T-helper 9 cell (primary cell): ENCODE data around the gene RTP3.

Source experiments
- DNase-seq: peaks from one replicate; pipeline ENCODE4 v3.0.0-alpha.2; 2020

RTP3 gene

GRCh38 chr3:46469680-46470357, 28.0 kb upstream of the RTP3 start:
- no peak for DNase-seq

GRCh38 chr3:46470831-46471230, 26.9 kb upstream of the RTP3 start:
- no peak for DNase-seq

GRCh38 chr3:46471371-46471914, 26.3 kb upstream of the RTP3 start:
- no peak for DNase-seq

GRCh38 chr3:46472736-46473135, 25.0 kb upstream of the RTP3 start:
- DNase-seq: no peak

GRCh38 chr3:46477145-46477544, 20.6 kb upstream of the RTP3 start:
- DNase-seq: no peak

- no peak for DNase-seq
Measured at GRCh38 chr3:46477756-46478155, 20.0 kb upstream of the RTP3 start.

GRCh38 chr3:46478341-46478740, 19.4 kb upstream of the RTP3 start:
- DNase-seq: no peak

- DNase-seq: no peak
Measured at GRCh38 chr3:46479021-46479420, 18.8 kb upstream of the RTP3 start.

GRCh38 chr3:46479696-46480095, 18.1 kb upstream of the RTP3 start:
- DNase-seq: no peak

GRCh38 chr3:46480491-46481195, 17.1 kb upstream of the RTP3 start:
- DNase-seq: no peak

- DNase-seq: no peak
Measured at GRCh38 chr3:46481636-46482035, 16.1 kb upstream of the RTP3 start.

GRCh38 chr3:46482632-46483350, 15.0 kb upstream of the RTP3 start:
- DNase-seq: no peak

GRCh38 chr3:46483825-46484224, 14.0 kb upstream of the RTP3 start:
- no peak for DNase-seq

GRCh38 chr3:46484388-46484787, 13.4 kb upstream of the RTP3 start:
- no peak for DNase-seq

GRCh38 chr3:46484911-46485778, 12.6 kb upstream of the RTP3 start:
- no peak for DNase-seq

- no peak for DNase-seq
Measured at GRCh38 chr3:46485779-46486175, 12.0 kb upstream of the RTP3 start.

- DNase-seq: peak; percentile 91
Measured at GRCh38 chr3:46488735-46489361, 8.9 kb upstream of the RTP3 start.

- DNase-seq: no peak
Measured at GRCh38 chr3:46489381-46489780, 8.4 kb upstream of the RTP3 start.

GRCh38 chr3:46489875-46490274, 7.9 kb upstream of the RTP3 start:
- DNase-seq: no peak

- DNase-seq: no peak
Measured at GRCh38 chr3:46490338-46491084, 7.3 kb upstream of the RTP3 start.
